Dermis microvascular lymphatic vessel endothelial cell (primary cell): Measurements from ENCODE around the gene RABGAP1. TPM values are rescaled to one million over a fixed set of nuclear protein-coding genes. Genes with fewer than 3 reads are reported as not detected.

Experiments
- DNase-seq, 2 donors: peaks; one replicate each; pipeline versions ENCODE4 v3.0.0 to v3.0.0-alpha.2; 2010; ENCODE audit warnings: low read depth in 2 of 2
- total RNA-seq: library from RNA; depleted of rRNA; stranded (reverse); fragments of >200 nt; gene quantifications from 2 replicates; pipeline ENCODE4 v1.2.1, GENCODE V29; 2014

Gene RABGAP1
- total RNA-seq, 1 donor from 2014 or later: 34.4 TPM

DNA sequence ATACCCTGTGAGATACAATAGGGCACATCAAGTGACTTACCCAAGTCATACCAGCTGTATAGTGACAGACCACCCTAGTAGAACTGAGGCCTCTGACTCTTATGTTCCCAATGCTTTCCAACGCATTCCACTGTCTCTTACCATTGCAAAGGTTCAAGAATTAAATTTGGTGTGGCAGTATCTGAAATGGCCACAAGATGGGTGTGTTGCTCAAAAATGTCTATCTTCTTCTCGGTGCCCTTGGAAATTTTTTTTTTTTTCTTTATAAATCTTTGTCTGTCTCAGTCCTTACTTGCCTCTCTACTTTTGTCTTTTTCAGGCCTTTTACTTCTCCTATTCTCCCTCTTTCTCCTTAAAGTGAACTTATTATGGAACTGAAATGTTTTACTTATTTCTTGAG is 141.0 kb downstream of the RABGAP1 start:
- peak; percentile 33 to 68 for DNase-seq

GRCh38 chr9:123083680-123084079 is 142.9 kb downstream of the RABGAP1 start:
- DNase-seq: no peak

DNA sequence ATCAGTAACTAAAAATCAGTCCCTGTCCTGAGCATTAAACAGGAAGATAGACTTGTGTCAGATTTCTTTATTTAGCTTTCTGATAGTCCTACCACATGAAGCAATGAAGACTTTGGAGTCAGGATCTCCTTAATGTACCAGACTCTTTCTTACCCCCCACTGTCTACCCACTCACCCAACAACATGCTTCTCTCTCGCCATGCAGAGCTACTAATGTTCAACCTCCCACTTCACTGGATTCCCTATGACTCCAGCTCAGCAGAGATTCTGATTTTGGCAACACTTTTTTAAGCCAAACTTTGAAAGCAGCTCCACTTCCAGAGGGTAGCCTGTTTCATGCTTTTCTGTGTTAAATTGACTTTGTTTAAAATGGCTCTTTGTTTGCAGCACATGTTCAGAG is 143.4 kb downstream of the RABGAP1 start:
- DNase-seq: no peak

GRCh38 chr9:123085916-123086315 is 145.1 kb downstream of the RABGAP1 start:
- no peak for DNase-seq

GRCh38 chr9:123087359-123087888 is 146.6 kb downstream of the RABGAP1 start:
- peak in 1 of 2 donors; percentile 46 for DNase-seq

DNA sequence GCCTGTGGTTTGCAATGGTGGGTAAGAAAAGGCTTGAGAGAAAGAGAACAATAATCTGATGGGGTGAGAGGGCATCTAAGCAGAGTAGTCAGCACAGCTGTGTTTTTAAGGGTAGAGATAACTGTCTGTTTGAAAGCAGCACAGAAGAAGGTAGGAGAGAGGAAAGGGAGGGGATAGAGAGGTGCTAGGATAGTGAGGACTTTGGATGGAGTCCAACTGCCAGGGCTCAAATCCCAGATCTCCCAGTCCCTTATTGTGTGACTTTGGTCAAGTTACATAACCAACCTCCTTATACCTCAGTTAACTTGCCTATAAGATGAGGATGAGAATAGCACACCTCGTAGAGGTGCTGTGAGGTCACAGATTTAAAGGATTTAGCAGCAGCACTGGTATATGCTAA is 148.2 kb downstream of the RABGAP1 start:
- no peak for DNase-seq

DNA sequence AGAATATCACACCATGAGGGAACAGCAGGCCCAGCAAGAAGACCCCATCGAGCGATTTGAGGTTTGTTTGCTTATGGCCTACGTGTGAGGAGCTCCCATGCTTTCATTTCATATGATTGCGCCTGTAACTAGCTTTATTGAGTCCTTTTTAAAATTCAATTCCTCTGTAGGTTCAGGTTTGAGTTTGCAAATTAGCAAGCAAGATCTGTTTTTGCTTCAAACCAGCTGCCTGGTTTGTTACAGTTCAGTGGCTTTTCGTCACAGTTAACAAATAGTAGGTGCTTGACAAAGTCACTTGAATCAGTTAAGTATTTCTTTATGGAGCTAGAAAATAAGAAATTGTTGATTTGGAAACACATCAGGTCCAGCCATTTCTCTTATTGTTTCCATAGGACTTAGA is 149.0 kb downstream of the RABGAP1 start:
- DNase-seq: no peak

DNA sequence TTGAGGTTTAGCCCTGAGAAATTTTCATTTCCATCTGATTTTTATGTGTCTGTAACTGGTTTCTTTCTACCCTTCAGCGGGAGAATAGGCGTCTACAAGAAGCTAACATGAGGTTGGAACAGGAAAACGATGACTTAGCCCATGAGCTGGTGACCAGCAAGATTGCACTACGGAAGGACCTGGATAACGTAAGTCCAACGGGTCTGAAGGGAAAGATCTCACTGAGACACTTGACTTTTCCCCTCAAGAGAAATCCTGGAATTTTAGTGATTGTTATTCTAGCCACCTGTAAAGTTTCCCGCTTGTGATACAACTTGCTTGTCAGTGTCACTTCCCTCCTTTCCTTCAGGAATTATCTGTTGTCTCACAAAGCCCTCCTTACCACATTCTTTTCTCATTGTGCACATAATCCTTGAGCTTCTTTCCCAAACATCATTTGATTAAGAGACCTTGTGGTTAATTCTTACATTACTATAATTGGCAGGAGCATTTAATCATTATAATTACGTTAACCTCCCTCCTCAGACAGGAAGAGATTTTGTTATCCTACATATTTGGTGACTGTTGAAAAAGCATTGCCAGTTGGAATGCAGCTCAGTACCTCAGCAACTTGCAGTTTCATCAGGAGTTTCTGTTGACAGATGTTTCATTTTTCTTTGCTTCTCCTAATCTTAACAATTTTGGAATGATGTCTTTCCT is 149.5 kb downstream of the RABGAP1 start:
- DNase-seq: no peak

DNA sequence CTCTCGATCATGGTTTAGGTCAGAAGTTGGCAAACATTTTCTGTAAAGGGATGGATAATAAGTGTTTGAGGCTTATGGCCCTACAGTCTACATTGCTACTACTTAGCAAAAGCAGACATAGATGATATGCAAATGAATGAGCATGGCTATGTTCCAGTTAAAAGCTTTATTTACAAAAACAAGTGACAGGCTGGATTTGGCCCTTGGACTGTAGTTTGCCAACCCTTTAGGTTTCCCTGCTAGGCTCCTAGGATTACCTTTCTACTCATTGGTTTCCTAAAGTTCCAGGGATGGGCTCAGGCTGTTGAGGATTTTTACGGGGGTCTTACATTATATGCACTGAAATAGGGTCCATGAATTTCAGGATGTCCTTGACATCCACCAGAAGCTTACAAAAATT is 150.1 kb downstream of the RABGAP1 start:
- DNase-seq: no peak

- no peak for DNase-seq
Observed at GRCh38 chr9:123091459-123091858, 150.6 kb downstream of the RABGAP1 start.

DNA sequence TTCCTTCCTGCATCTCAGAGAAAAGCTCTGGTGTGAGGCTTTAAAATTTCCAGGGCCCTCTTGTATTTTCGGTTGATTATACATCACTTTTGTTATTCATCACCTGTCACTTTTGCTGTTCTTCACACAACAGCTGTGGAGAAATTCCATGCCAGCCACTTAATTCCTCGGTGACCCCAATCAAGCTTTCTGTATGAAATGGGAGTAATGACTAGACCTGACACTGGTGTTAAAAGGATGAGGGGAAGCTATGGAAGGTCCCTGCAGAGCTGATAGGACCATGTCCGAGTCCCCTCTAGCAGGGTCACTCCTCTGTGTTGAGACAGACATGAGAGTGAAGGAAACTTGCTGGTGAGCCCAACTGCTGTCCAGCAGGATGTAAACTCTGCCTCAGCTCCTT is 152.3 kb downstream of the RABGAP1 start:
- DNase-seq: no peak

DNA sequence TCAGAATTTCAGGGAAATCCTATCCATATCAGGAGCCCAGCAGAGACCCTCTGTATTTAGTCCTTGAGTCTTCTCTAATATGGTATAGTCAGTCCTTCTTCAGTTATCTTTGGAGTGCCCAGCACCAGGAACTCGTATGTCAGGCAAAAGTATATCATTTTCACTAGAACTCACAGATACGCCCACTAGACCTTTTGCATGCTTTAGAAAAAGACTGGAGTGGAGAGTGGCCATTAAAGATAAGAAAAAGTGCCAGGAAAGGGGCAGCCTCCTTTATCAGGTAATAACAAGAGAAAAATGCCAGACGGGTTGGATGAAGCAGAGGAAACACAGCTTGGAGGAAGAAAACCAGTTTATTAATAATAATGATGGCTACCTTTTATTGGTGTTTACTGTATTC is 156.2 kb downstream of the RABGAP1 start:
- no peak for DNase-seq

DNA sequence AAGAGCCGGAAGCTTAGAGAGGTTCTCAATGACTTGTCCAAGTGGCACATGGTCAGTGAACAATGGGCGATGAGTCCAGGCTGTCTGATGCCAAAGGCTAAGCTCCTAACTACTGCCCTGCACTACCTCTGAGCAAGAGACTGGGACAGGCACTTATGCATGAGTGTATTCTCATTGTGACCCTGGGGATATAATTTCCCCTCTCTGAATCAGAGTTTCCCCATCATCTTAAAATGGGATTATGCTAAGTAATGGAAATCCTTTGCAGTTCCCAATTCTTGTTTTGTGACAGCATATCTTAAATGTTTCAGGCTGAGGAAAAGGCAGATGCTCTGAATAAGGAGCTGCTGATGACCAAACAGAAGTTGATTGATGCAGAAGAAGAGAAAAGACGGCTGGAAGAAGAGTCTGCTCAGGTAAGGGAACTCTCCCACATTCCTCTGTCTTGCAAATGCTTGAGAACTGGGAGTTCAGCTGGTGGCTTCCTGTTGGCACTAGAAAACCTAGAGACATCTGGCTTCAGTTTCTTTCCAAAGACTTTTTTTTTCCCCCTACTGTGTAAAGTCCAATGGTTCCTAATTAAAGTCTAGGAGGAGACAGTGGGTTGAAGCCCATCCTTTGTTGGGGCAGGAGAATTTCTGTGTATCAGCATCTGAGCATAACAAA is 156.7 kb downstream of the RABGAP1 start:
- DNase-seq: no peak

DNA sequence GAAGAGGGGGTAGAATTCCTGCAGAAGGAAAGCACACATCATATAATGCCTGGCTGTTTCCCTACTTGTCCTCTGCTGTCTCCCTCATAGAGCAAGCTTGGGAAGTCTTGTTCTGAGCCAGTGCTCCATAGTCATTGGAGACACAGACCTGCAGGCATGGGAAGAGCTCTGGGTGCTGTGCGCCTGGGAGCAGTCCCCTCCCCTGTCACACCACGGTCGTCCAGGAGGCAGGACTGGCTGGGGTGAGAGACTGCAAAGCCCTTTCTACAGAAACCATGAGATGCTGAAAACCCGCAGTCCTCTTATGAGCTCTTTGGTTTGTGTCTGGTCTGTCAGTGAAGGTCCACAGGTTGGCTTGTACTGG is 157.3 kb downstream of the RABGAP1 start:
- no peak for DNase-seq

DNA sequence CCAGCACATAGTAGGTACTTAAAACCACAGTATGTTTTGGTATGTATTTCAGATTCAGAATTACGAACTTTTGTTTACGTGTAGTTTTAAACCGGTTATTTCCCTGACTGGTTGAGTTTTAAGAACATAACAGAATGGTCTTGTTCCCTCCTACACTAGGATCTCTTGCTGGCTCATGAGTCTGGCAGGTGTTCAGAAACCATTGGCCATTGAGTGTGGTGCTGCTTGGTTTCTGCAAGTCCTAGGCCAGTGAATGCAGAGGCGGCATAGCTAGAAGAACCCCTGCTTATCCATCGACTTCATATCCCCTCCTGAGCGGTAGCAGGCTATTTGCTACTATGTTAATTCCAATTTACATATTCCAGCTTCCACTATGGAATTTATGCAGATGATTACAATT is 158.2 kb downstream of the RABGAP1 start:
- no peak for DNase-seq

GRCh38 chr9:123099548-123099947 is 158.7 kb downstream of the RABGAP1 start:
- no peak for DNase-seq

DNA sequence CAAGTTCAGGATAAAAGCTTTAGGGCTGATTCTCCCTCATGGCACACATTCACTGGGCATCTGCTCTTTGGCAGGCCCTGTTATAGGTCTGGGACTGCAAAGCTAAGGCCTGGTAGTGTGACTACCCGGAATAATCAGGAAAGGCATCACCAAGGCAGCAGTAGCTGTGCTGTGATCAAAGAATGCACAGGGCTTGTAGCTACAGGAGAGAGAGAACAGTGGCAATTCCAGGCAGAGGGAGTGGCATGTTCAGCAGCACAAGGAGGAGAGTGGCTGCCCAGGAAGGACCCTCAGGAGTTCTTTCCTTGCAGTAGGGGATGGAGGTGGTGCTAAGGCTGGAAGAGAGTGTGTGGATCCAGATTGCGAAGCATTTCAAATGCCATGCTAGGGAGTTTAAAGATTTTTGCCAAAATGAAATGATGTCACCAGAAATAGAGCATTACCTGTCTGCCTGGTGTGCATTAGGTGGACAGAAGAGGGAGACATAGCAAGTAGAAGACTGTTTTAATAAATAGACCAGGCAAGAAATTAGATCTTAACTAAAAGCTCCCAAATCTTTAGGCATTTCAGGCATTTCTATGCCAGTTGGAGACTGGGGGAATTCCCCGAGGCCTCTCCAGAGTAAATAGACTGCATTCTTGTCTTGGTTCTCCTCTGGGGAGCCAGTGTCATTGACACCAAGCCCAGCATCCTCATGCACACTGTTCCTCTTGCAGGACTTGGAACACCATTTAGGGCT is 161.7 kb downstream of the RABGAP1 start:
- DNase-seq: peak in 1 of 2 donors; percentile 24

DNA sequence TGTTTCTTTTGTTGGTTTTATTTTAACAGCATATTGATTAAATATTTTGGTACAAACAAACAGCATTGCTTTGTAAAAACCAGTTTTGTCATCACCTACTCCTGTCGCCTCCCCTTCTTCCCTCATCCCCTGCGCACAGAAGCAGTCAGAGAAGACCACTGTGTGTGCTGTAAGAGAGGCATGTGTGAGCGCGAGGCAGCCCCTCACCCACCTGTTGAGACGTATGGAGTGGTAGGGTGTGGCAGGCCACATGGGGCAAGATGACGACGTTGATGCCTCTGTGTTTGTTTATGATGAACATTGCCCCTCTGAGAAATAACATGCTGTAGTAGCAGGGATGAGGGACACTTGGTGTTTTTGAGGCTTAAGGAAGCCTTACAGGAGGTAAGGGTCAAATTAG is 164.0 kb downstream of the RABGAP1 start:
- DNase-seq: no peak

DNA sequence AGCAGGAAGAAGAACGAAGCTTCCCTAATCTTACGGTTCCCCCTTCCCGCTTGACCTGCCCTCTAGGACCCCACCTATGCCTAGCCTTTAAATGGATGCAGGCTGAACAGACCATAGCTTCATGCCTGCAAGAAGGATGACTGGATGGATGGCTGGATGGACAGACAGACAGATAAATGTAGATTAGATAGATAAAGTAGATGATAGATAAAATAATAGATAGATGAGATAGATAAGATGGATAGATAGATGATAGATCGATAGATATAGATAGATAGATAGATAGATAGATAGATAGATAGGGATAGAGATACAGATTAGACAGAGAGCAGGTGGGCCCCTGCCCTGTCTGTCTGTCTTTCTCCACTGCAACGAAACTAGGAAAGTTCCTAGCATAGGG is 164.7 kb downstream of the RABGAP1 start:
- DNase-seq: no peak

DNA sequence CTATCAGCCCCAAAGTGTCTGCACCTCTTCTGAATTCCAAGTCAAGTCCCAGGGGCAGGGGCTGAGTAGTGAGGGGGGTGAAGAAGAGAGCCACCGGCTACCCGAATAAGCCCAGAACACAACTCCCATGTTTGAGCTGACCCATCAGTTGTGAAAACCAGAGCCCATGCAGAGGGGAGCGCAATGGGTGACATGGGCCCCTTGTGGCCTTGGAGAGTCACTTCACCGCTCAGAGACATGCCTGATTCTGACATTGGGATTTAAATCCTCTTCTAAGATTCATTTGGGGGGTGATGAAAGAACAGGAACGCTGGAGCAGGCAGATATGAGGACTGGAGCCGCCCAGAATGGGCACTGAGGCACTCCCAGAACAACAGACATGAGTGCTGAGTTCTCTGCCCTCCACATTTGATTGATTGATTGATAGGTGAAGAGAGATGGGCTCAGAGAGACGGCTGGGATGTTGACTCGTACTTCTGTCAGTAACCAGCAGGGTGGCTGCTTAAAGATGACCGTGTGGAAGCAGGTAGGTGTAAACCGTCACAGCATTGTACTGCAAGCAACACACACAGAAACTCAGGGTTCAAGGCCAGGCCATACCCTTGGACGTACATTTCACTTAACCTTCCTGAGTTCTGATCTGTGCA is 166.9 kb downstream of the RABGAP1 start:
- DNase-seq: no peak

DNA sequence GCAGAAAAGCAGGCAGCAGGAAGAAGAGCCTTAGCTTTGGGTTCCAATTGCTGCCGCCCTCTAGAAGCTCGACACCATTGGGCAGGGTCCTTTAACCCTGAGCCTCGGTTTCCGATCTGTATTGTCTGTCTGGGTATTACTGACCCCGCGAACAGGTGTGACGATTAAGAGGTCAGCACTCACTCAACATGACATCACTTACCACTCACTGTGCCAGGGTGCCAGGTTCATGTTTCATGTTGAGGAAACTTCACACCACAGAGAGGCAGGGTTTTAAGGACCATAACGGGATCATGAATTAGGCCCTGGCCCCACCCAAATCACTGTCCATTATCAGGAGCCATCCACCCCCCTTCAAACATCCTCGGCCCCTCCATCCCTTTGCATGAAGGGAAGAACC is 168.2 kb downstream of the RABGAP1 start:
- DNase-seq: no peak
